HG02981 (cell line): ENCODE data around the gene GULP1.
"Not testable (repeated sequence)": the region's sequence is repeated elsewhere in the genome, so short reads cannot be mapped to it uniquely, and the experiment has no call there.

Experiments used
- ATAC-seq: cut with Tn5 transposase; IDR thresholded peaks from one replicate; pipeline ENCODE4 v1.9.1; 2021; ENCODE audit warnings: mild to moderate bottlenecking, moderate library complexity; ENCODE audit not compliant: unreplicated experiment

GULP1 gene

GRCh38 chr2:188466078-188466477 lies 174.4 kb downstream of the GULP1 start:
- not testable (repeated sequence) for ATAC-seq

GRCh38 chr2:188466761-188467160 lies 175.1 kb downstream of the GULP1 start:
- no peak for ATAC-seq

GRCh38 chr2:188471166-188471565 lies 179.5 kb downstream of the GULP1 start:
- ATAC-seq = no peak

- no peak for ATAC-seq
Observed at GRCh38 chr2:188473306-188473705, 181.6 kb downstream of the GULP1 start.

- ATAC-seq = no peak
Observed at GRCh38 chr2:188474316-188474715, 182.6 kb downstream of the GULP1 start.

- ATAC-seq = peak; percentile 44
Observed at GRCh38 chr2:188475945-188476344, 184.3 kb downstream of the GULP1 start.

- no peak for ATAC-seq
Observed at GRCh38 chr2:188477564-188478103, 186.0 kb downstream of the GULP1 start.

- ATAC-seq = peak; percentile 96
Observed at GRCh38 chr2:188478724-188479123, 187.1 kb downstream of the GULP1 start.

GRCh38 chr2:188481474-188481873 lies 189.8 kb downstream of the GULP1 start:
- ATAC-seq = no peak

GRCh38 chr2:188485496-188485895 lies 193.8 kb downstream of the GULP1 start:
- no peak for ATAC-seq

- no peak for ATAC-seq
Observed at GRCh38 chr2:188492751-188493150, 201.1 kb downstream of the GULP1 start.

- ATAC-seq = no peak
Observed at GRCh38 chr2:188494906-188495305, 203.2 kb downstream of the GULP1 start.

GRCh38 chr2:188495969-188496431 lies 204.3 kb downstream of the GULP1 start:
- ATAC-seq = no peak

- no peak for ATAC-seq
Observed at GRCh38 chr2:188497726-188498125, 206.1 kb downstream of the GULP1 start.

- no peak for ATAC-seq
Observed at GRCh38 chr2:188503975-188504374, 212.3 kb downstream of the GULP1 start.

- ATAC-seq = no peak
Observed at GRCh38 chr2:188506843-188507242, 215.2 kb downstream of the GULP1 start.

GRCh38 chr2:188511346-188511745 lies 219.7 kb downstream of the GULP1 start:
- no peak for ATAC-seq

GRCh38 chr2:188512456-188512855 lies 220.8 kb downstream of the GULP1 start:
- ATAC-seq = peak; percentile 71

GRCh38 chr2:188515918-188516317 lies 224.2 kb downstream of the GULP1 start:
- ATAC-seq = no peak

- ATAC-seq = no peak
Observed at GRCh38 chr2:188517549-188518215, 226.0 kb downstream of the GULP1 start.

GRCh38 chr2:188518381-188518780 lies 226.7 kb downstream of the GULP1 start:
- no peak for ATAC-seq

- no peak for ATAC-seq
Observed at GRCh38 chr2:188519136-188519535, 227.5 kb downstream of the GULP1 start.

- no peak for ATAC-seq
Observed at GRCh38 chr2:188522517-188522916, 230.8 kb downstream of the GULP1 start.
